GM12878 (cell line): ENCODE data around the gene TMEM45B. TPM values are rescaled to one million over a fixed set of nuclear protein-coding genes. Genes with fewer than 3 reads are reported as not detected.
"Not testable (repeated sequence)": the region's sequence is repeated elsewhere in the genome, so short reads cannot be mapped to it uniquely, and the experiment has no call there.

Source experiments
- ATAC-seq: fragments of 200-7000 bp; cut with Tn5 transposase; 3 replicates; pipeline ENCODE4 v1.9.1; 2020; ENCODE audit warnings: mild to moderate bottlenecking, moderate library complexity
- BruUV-seq: library from RNA; stranded (reverse); fragments of 400-500 nt; replicated peaks from 2 replicates; lab custom pipeline; 2021; lab: Mats Ljungman, UMichigan
- CTCF ChIA-PET: fragments of 300-600 bp; sonication (Branson Sonifier 250); formaldehyde crosslinking; extraction: SDS; loops from one replicate; lab custom pipeline; 2021; ENCODE audit warnings: inconsistent platforms; lab: Yijun Ruan, JAX
- POLR2A ChIA-PET: fragments of 350-600 bp; formaldehyde crosslinking; extraction: SDS; loops from one replicate; lab custom pipeline; 2021; ENCODE audit warnings: inconsistent platforms; lab: Charles Lee
- RAD21 ChIA-PET: fragments of 300-600 bp; sonication (Branson Sonifier 250); formaldehyde crosslinking; loops from one replicate; lab custom pipeline; 2023; ENCODE audit warnings: antibody characterized with exemption; ENCODE audit not compliant: unreplicated experiment; lab: Charles Lee
- SMC1A ChIA-PET: fragments of 300-600 bp; sonication (Branson Sonifier 250); formaldehyde crosslinking; loops from one replicate; lab custom pipeline; 2023; ENCODE audit not compliant: unreplicated experiment, uncharacterized antibody; lab: Charles Lee
- DNase-seq: peaks from one replicate; pipeline ENCODE4 v3.0.0-alpha.2; 2011; ENCODE audit warnings: low read depth, low spot score
- FAIRE-seq: peaks from 3 replicates; lab custom pipeline; 2011; peaks lifted over from hg19 to GRCh38; lab: Jason Lieb, UNC
- H2AFZ ChIP-seq: 2 replicates; pipeline ENCODE4 v1.6.0; 2011; ENCODE audit warnings: low read depth, low read length, control low read depth; ENCODE audit not compliant: control insufficient read depth
- H3K27ac ChIP-seq: 2 replicates; pipeline ENCODE4 v1.5.1; 2011; ENCODE audit warnings: control low read depth; ENCODE audit not compliant: control insufficient read depth, insufficient read depth
- H3K27me3 ChIP-seq, 2 experiments: replicated peaks in 1 of 2; 2 replicates each; pipeline versions ENCODE4 v1.6.0 to v1.6.1; 2011; ENCODE audit warnings: low read length in 1 of 2; ENCODE audit not compliant: control insufficient read depth in 2 of 2, insufficient read depth in 2 of 2
- H3K36me3 ChIP-seq, 2 experiments: 2 replicates each; pipeline ENCODE4 v1.5.1; 2011; ENCODE audit warnings: low read length in 1 of 2; ENCODE audit not compliant: control insufficient read depth in 2 of 2, insufficient read depth in 2 of 2
- H3K4me1 ChIP-seq: 2 replicates; pipeline ENCODE4 v1.6.1; 2011; ENCODE audit warnings: mild to moderate bottlenecking, low read length, moderate library complexity, mixed read lengths; ENCODE audit not compliant: control insufficient read depth, insufficient read depth
- H3K4me2 ChIP-seq: 2 replicates; pipeline ENCODE4 v1.6.0; 2011; ENCODE audit warnings: control low read depth; ENCODE audit not compliant: control insufficient read depth, insufficient read depth
- H3K4me3 ChIP-seq: fragments of 200-600 bp; sonication (generic); 2 replicates; pipeline ENCODE4 v1.5.1; 2016
- H3K79me2 ChIP-seq: 2 replicates; pipeline ENCODE4 v1.6.0; 2011; ENCODE audit warnings: low read length; ENCODE audit not compliant: control insufficient read depth, insufficient read depth
- H3K9ac ChIP-seq: 2 replicates; pipeline ENCODE4 v1.8.0; 2011; ENCODE audit warnings: low read length, control low read depth, mixed read lengths; ENCODE audit not compliant: control insufficient read depth, insufficient read depth
- H3K9me3 ChIP-seq: replicated peaks from 3 replicates; pipeline ENCODE4 v1.5.1; 2011; ENCODE audit warnings: mild to moderate bottlenecking, low read length; ENCODE audit not compliant: control insufficient read depth, insufficient read depth
- H4K20me1 ChIP-seq: 2 replicates; pipeline ENCODE4 v1.6.0; 2011; ENCODE audit not compliant: control insufficient read depth, insufficient read depth
- ATF7 ChIP-seq: fragments of 450-650 bp; IDR thresholded peaks from 2 replicates; pipeline ENCODE4 v1.6.1; 2016; ENCODE audit warnings: low read depth, mild to moderate bottlenecking
- BACH1 ChIP-seq: fragments of 450-650 bp; IDR thresholded peaks from 2 replicates; pipeline ENCODE4 v1.6.1; 2017; ENCODE audit warnings: mild to moderate bottlenecking, borderline replicate concordance
- BCL11A ChIP-seq: IDR thresholded peaks from 2 replicates; pipeline ENCODE4 v1.6.1; 2011; ENCODE audit warnings: low read depth, low read length
- CBX5 ChIP-seq: sonication (generic); IDR thresholded peaks from 2 replicates; pipeline ENCODE4 v1.6.1; 2016; ENCODE audit warnings: low read depth, moderate library complexity, mild to moderate bottlenecking, inconsistent platforms
- HDGF ChIP-seq: fragments of 450-650 bp; IDR thresholded peaks from 2 replicates; pipeline ENCODE4 v1.6.1; 2016; ENCODE audit warnings: antibody characterized with exemption
- RFX5 ChIP-seq: IDR thresholded peaks from 2 replicates; pipeline ENCODE4 v1.6.1; 2011; ENCODE audit warnings: low read depth, low read length, improper control_type of control experiment
- STAT3 ChIP-seq: IDR thresholded peaks from 2 replicates; pipeline ENCODE4 v1.6.1; 2011; ENCODE audit warnings: low read depth, low read length, improper control_type of control experiment
- TCF3 ChIP-seq: IDR thresholded peaks from 2 replicates; pipeline ENCODE4 v1.6.1; 2012; ENCODE audit warnings: low read depth, mild to moderate bottlenecking, low read length, borderline replicate concordance; ENCODE audit not compliant: insufficient read depth
- TCF7 ChIP-seq: IDR thresholded peaks from 2 replicates; pipeline ENCODE4 v1.6.1; 2014; ENCODE audit warnings: antibody characterized with exemption, borderline replicate concordance
- WRNIP1 ChIP-seq: IDR thresholded peaks from 2 replicates; pipeline ENCODE4 v1.6.1; 2011; ENCODE audit warnings: low read depth, low read length, improper control_type of control experiment, borderline replicate concordance
- WGBS: methylation state at CpG from one replicate; pipeline ENCODE4 v1.1.6; 2016; ENCODE audit warnings: low lambda C conversion rate; ENCODE audit not compliant: insufficient replicate concordance, insufficient coverage; ENCODE audit errors: missing lambda C conversion rate; 5-methylcytosine and 5-hydroxymethylcytosine counted together
- in situ Hi-C: fragments of 300-500 bp; cut with MboI; formaldehyde crosslinking; loops from 9 replicates; pipeline ENCODE4 v1.14.3; 2018; ENCODE audit warnings: mixed read lengths
- intact Hi-C: fragments of 100-400 bp; cut with micrococcal nuclease; formaldehyde crosslinking; loops from one replicate; pipeline ENCODE4 v1.14.2; 2022; ENCODE audit not compliant: unreplicated experiment
- polyA plus RNA-seq, 11 experiments: library from polyadenylated mRNA; depleted of rRNA in 4 of 11; unstranded in 6 of 11; stranded (reverse) in 5 of 11; fragments of >200 nt; fragmentation: Nextera tagmentation in 4 of 11; fragmentation: Illumina TruSeq in 1 of 11; extraction: Ambion mirVana in 4 of 11; extraction: Trizol in 1 of 11; gene quantifications; 1 replicate in 1 of 11; 2 replicates in 10 of 11; pipeline versions ENCODE4 v1.2.1 to v1.2.3, GENCODE V29; 2011 to 2016; ENCODE audit warnings: inconsistent platforms in 2 of 11, missing spikeins in 2 of 11, low read depth in 1 of 11
- total RNA-seq, 4 experiments: library from RNA; depleted of rRNA in 3 of 4; stranded (reverse); fragments of >200 nt in 3 of 4; fragmentation: Illumina TruSeq in 1 of 4; extraction: Trizol in 1 of 4; gene quantifications; 2 replicates each; pipeline versions ENCODE4 v1.2.1 to v1.2.3, GENCODE V29; 2013 to 2021
- TF ChIP-seq, protein P1 (sequence below): fragments of 450-650 bp; formaldehyde crosslinking; IDR thresholded peaks from 2 replicates; pipeline ENCODE4 v1.5.0; 2022; ENCODE audit warnings: mild to moderate bottlenecking, missing genetic modification characterization
- TF ChIP-seq, protein P2 (sequence below): fragments of 450-650 bp; IDR thresholded peaks from 2 replicates; pipeline ENCODE4 v1.6.1; 2018; ENCODE audit warnings: borderline replicate concordance, mild to moderate bottlenecking; ENCODE audit not compliant: partially characterized antibody

TMEM45B gene
- total and polyA plus RNA-seq, 10 of the 15 experiments (the other 5 are each of a cell fraction or from before 2014, with no cell fraction given): 0.05 to 0.13 TPM; not detected in 8

DNA sequence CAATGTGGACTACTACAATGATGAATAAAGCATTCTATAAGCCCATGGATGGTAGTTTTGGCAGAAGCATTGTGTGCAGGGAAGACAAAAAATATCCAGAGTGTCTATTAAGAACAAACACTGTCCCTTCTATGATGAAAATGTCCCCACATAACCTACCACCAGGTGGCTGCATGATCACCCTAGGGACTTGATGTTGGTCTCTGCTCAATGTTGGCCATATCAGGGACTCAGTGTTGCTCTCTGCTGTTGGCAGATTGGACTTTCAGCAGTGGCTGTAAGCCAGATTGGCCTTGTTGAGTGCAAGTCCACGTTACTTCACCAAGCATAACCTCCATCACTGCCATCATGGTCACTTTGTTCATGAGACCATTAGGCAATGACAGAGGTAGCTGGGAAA is 44.2 kb upstream of the TMEM45B start:
- SMC1A ChIA-PET, H3K27ac ChIP-seq, H3K9me3 ChIP-seq, H2AFZ ChIP-seq, H3K4me1 ChIP-seq, BruUV-seq, H3K9ac ChIP-seq, FAIRE-seq, CTCF ChIA-PET, POLR2A ChIA-PET, H3K36me3 ChIP-seq, H3K4me3 ChIP-seq, H3K79me2 ChIP-seq, H4K20me1 ChIP-seq, H3K4me2 ChIP-seq, RAD21 ChIA-PET, DNase-seq, H3K27me3 ChIP-seq, in situ Hi-C loops, intact Hi-C loops: not testable (repeated sequence)
- ATAC-seq: peak; percentile 58
- WGBS: 0% methylated on average over 1 of the region's 1 CpG

DNA sequence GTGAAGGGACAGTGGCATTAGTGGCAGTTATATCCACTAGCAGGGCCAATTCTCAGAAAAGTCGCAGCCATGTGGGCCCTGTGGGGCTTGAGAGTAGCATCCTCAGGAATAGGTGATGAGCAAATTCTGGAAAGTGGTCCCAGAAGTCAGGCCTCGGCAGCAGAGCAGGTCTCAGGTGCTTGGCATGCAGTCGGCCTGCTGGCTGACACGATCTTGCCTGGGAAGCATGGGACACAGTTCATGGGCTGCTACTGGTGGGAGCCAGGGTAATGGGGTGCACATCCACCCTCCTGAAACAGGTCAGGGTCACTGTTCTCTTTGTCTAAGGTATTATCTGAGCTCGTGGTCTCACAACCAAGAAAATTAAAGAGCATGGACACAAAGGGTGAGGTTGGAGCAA is 36.8 kb upstream of the TMEM45B start:
- H3K79me2 ChIP-seq: no peaks in the 10 kb centered on the region
- H3K36me3 ChIP-seq: no peaks in the 10 kb centered on the region
- DNase-seq (no peak), FAIRE-seq (no peak), ATAC-seq (no peak)
- intact Hi-C loops: no loop called here
- RAD21 ChIA-PET: no interaction called here
- in situ Hi-C loops: no loop called here
- POLR2A ChIA-PET: no interaction called here
- CTCF ChIA-PET: no interaction called here
- H3K4me2 ChIP-seq: no peak overlapping the region
- peaks cover 0 to 4% of the 10 kb centered on the region in 2 experiments; a peak in 2 of 4 replicates for H3K27me3 ChIP-seq
- no peaks in the 10 kb centered on the region for H3K4me1 ChIP-seq
- 20% methylated on average over 5 of the region's 5 CpGs for WGBS
- SMC1A ChIA-PET: interaction anchor here (1.0 to 1.4 kb wide), 2 partner anchors 21 to 353 kb away, joined by 3 read pairs; no protein-coding TSS in a partner anchor
- no peaks in the 10 kb centered on the region for H3K9me3 ChIP-seq
- BruUV-seq: no TSS peak
- no peak overlapping the region for H3K9ac ChIP-seq
- H2AFZ ChIP-seq: no peak overlapping the region
- no peak overlapping the region for H3K4me3 ChIP-seq
- no peak overlapping the region for H3K27ac ChIP-seq
- no peaks in the 10 kb centered on the region for H4K20me1 ChIP-seq
- no peak for TF ChIP-seq TCF3
- no peak for TF ChIP-seq RFX5
- no peak for TF ChIP-seq STAT3
- TF ChIP-seq HDGF: no peak
- no peak for TF ChIP-seq WRNIP1
- no peak for TF ChIP-seq BCL11A
- no peak for TF ChIP-seq BACH1
- TF ChIP-seq ATF7: no peak
- no peak for TF ChIP-seq TCF7
- TF ChIP-seq, protein P1, sequence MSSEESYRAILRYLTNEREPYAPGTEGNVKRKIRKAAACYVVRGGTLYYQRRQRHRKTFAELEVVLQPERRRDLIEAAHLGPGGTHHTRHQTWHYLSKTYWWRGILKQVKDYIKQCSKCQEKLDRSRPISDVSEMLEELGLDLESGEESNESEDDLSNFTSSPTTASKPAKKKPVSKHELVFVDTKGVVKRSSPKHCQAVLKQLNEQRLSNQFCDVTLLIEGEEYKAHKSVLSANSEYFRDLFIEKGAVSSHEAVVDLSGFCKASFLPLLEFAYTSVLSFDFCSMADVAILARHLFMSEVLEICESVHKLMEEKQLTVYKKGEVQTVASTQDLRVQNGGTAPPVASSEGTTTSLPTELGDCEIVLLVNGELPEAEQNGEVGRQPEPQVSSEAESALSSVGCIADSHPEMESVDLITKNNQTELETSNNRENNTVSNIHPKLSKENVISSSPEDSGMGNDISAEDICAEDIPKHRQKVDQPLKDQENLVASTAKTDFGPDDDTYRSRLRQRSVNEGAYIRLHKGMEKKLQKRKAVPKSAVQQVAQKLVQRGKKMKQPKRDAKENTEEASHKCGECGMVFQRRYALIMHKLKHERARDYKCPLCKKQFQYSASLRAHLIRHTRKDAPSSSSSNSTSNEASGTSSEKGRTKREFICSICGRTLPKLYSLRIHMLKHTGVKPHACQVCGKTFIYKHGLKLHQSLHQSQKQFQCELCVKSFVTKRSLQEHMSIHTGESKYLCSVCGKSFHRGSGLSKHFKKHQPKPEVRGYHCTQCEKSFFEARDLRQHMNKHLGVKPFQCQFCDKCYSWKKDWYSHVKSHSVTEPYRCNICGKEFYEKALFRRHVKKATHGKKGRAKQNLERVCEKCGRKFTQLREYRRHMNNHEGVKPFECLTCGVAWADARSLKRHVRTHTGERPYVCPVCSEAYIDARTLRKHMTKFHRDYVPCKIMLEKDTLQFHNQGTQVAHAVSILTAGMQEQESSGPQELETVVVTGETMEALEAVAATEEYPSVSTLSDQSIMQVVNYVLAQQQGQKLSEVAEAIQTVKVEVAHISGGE (CRISPR knock-in tag): no peak
- TF ChIP-seq, protein P2, sequence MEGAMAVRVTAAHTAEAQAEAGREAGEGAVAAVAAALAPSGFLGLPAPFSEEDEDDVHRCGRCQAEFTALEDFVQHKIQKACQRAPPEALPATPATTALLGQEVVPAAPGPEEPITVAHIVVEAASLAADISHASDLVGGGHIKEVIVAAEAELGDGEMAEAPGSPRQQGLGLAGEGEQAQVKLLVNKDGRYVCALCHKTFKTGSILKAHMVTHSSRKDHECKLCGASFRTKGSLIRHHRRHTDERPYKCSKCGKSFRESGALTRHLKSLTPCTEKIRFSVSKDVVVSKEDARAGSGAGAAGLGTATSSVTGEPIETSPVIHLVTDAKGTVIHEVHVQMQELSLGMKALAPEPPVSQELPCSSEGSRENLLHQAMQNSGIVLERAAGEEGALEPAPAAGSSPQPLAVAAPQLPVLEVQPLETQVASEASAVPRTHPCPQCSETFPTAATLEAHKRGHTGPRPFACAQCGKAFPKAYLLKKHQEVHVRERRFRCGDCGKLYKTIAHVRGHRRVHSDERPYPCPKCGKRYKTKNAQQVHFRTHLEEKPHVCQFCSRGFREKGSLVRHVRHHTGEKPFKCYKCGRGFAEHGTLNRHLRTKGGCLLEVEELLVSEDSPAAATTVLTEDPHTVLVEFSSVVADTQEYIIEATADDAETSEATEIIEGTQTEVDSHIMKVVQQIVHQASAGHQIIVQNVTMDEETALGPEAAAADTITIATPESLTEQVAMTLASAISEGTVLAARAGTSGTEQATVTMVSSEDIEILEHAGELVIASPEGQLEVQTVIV: no peak
- TF ChIP-seq CBX5: no peak
